GM19397 (cell line): ENCODE data around the gene ZFYVE27.

Source experiments
- ATAC-seq: cut with Tn5 transposase; IDR thresholded peaks from one replicate; pipeline ENCODE4 v1.9.1; 2021; ENCODE audit warnings: mild to moderate bottlenecking, moderate library complexity; ENCODE audit not compliant: unreplicated experiment

The ZFYVE27 gene

DNA sequence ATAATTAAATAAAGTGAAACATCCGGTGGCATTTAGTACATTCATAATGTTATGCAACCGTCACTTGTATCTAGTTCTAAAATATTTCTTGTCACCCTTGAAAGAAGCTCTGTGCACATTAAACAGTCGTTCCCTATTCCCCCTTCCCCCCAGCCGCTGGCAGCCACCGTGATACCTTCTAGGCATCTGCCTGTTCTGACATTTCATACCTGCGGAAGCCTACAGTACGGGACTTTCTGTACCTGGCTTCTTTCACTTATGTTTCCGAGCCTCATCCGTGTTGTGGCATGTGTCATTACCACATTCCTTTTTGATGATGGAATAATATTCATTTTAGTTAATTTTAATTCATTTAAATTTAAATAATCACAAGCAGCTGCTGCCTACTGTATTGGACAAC lies 48.8 kb downstream of the ZFYVE27 start:
- ATAC-seq = no peak

DNA sequence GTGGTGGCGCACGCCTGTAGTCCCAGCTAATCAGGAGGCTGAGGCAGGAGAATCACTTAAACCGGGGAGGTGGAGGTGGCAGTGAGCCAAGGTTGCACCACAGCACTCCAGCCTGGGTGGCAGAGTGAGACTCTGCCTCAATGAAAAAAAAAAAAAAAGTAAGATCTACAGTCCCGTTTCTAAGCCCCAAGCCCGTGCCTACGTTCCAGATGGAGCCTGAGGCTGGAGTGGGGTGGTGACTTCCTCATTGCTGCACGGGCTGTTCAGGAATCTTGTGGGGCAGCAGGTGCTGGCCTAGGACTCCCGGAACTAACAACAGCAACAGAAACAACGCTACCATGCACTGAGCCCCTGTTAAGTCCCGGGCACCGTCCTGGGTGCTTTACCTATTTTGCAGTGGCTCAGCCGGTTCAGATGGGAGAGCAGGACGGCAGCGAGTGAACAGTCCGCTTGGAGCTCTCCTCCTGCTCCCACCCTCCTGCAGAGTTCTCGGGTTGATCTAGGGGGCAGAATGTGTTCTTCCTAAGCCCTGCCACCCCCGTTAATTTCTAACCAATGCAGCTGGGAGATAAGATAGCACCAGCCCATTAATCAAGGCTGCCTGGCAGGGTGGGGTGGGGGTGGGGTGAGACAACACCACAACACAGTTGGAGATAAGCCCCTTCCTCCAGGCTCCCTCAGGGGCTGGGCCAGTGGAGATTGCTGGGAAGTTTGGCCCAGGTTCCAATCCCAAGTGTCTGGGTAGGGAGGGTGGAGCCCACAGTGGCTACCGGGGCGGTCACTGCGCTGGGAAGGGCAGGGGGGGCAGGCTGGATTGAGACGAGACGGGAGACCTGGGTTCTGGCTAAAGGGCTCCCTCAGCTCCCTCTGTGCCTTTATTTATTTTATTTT lies 51.9 kb downstream of the ZFYVE27 start:
- ATAC-seq = no peak

GRCh38 chr10:97789770-97790397 lies 53.0 kb downstream of the ZFYVE27 start:
- ATAC-seq = no peak

DNA sequence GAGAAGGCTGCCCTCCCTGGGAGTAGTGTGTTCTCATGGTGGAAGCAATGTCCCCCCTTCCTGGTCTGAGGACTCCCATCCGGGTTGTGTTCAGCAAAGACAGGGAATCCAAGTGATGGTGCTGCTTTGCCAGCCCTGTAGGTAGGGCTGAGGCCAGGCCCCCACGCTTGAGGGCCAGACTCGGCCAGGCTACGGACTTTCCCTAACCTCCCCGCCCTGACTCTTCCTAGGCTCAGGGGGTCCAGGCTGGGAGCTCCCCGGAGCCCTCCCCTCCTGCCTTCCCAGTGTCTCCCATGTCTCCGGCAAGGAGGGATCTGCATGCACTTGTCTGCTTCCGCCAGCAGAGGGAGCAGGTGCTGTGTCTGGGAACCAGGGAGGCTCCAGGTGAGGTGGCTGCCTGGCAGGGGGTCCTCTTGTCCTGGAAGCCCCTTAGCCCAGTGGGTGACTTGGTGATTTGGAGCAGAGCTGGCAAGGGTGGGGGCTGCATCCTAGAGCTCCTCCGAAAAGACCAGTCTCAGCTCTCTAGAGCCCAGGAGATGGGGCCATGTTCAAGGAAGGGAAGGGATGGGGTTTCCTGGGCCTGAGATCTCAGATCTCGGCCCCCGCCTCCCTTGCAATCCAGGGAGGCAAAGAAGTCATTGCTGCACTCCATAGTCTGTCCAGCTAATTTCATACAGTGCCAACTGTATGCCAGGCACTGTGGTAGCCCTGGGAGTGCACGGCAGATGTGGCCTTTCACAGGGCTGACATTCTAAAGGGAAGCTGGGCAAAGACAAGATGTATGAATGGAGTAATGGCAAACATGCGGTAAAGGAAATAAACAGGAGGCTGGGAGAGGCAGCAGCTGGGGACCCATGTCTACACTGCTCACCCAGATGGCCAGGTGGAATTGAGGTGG lies 55.1 kb downstream of the ZFYVE27 start:
- ATAC-seq = no peak

DNA sequence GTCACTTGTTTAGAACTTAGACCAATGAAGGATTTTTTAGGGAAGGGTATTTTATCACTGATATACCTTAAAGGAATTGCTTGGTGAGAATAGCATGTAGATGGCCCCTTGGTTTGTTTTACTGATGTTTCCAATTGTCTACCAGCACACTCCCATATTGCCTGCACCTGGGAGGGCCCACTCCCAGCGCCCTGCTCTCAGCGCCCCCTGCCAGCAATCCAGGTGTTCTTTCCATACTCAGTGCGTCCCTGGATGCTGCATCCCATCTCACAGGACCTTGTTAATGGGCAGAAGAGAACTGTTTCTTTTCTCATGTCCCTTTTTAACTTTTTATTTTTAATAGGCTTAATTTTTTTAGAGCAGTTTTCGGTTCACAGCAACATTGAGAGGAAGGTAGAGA lies 59.0 kb downstream of the ZFYVE27 start:
- no peak for ATAC-seq

GRCh38 chr10:97796651-97797050 lies 59.7 kb downstream of the ZFYVE27 start:
- ATAC-seq = no peak

DNA sequence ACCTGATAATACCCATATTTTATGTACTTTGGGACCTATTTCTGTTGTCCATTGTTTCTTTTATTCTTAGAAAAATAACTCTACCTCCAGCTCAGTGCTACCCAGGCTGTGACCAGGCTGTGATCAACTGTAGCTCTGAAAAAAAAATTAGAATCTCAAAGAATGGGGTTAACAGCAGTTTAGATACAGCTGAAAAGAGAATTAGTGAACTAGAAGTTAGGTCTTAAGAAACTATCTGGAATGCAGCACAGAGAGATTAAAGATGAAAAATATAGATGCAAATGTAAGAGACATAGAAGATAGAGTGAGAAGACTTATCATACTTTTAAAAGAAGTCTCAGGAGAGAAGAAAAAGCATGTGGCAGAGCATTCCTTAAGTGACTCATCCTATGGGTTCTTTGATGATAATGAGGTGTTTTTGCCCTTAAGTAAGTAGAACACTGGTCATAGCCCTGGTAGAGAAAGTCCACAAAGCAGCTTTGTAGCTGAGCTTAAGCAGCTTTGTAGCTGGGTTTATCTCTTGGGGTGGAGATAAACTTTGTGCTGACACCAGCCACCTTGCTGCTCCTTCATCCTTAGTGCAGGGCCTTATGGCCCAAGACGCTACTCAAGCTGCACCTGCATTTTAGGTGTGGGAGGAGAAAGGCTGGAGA lies 62.2 kb downstream of the ZFYVE27 start:
- no peak for ATAC-seq

- ATAC-seq = no peak
These were observed 63.5 kb downstream of the ZFYVE27 start for GRCh38 chr10:97800474-97800873.

DNA sequence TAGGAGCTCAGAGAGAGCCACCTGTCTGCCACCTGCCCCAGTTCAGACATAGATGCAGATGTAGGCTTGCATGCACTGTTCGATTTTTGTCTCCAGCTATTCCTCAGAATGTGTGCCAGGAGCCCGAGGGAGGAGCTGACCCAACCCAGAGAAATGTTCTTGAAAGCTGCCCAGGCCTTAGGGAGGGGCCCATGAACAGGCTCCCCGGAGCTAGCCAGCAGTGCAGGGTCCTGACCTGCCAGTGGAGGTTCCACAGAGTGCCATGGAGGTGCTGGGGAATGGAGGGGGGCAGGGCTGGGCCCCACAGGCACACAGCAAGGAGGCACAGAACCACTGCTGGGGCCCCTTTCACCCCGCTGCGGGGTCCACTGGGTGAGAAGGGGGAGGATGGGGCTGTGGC lies 64.5 kb downstream of the ZFYVE27 start:
- ATAC-seq = no peak

DNA sequence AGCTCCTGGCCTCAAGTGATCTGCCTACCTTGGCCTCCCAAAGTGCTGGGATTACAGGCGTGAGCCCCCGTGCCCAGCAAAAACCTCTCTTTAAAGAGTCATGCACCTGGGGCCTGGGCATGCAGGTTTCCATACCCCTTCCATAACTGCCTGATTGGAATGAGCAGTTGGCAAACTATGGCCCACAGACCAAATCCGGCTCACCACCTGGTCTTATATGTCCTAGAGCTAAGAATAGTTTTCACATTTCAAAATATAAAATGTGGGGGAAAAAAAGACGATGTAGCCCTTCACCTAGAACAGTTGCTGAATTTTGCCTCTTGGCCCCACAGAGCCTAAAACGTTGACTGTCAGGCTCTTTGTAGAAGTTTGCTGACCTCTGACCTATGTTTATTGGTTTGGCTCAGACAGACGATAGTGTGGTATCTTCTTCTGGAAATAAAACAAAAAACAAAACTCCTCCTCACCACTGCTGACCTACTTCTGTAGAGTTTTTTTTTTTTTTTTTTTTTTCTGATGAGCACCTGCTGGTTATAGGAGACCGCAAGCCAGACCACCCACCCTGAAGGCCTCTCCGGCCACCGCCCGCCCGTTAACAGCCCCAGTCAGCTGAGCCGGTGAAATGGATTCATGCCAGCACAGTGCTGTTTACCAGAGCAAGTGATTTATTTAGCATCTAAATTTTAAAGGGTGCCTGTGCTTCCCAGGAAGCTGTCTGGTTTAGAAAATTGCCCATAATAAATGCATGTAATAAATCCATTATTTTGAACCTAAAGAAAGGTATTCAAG lies 68.4 kb downstream of the ZFYVE27 start:
- no peak for ATAC-seq

DNA sequence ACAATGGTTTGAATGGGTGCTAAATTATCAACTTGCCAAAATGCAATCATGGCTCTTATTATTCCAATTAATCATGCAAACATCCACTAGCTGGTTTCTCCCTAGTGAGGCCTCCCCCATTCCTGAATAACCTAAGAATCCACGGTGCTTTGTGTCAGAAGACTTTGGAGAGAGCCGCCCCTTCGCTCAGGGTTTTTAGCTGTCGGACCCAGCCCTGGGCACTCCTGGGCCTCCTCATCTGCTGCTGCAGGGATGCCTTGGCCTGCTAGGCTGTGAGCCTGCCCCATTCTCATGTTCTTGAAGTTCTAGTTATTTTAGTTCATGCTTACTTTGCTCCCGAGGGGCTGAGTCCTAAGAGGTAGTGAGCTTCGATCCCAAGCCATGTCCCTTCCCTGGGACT lies 69.0 kb downstream of the ZFYVE27 start:
- ATAC-seq = no peak

DNA sequence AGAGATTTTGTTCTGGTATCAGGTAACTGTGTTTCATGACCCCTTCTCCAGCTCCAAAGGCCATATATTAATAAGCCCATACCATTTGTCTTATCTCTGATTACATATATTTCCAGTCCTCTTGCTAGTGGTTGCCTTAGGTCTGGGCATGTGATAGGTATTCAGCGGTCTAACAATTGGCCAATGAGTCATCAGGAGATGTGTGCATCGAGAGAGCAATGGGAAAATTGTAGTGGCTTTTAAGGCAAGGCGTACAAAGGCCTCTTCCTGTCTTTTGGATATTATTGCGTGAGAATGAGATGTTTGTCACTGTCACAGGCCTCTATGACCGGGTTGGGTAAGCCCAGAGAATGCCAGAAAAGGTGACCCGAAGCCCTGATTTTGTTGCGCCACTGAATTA lies 73.5 kb downstream of the ZFYVE27 start:
- no peak for ATAC-seq
